HG03558 (cell line): Measurements from ENCODE around the gene CCN6.
A peak's percentile ranks its signal among the peaks of the same experiment; 100 is the strongest.
"Not testable (repeated sequence)": the region's sequence is repeated elsewhere in the genome, so short reads cannot be mapped to it uniquely, and the experiment has no call there.

Source experiments
- ATAC-seq: cut with Tn5 transposase; IDR thresholded peaks from one replicate; pipeline ENCODE4 v1.9.1; 2021; ENCODE audit warnings: moderate number of reproducible peaks; ENCODE audit not compliant: unreplicated experiment; ENCODE audit errors: extremely low read depth

Gene CCN6

GRCh38 chr6:112049026-112049799, 4.7 kb upstream of the CCN6 start:
- no peak for ATAC-seq

GRCh38 chr6:112049996-112050395, 3.9 kb upstream of the CCN6 start:
- ATAC-seq: no peak

GRCh38 chr6:112050429-112050828, 3.5 kb upstream of the CCN6 start:
- ATAC-seq: no peak

GRCh38 chr6:112051251-112051740, 2.6 kb upstream of the CCN6 start:
- ATAC-seq: not testable (repeated sequence)

GRCh38 chr6:112054555-112055190, 769 bp downstream of the CCN6 start:
- ATAC-seq: no peak

- no peak for ATAC-seq
These were observed 4.5 kb downstream of the CCN6 start for GRCh38 chr6:112058243-112059032.

GRCh38 chr6:112061605-112062004, 7.7 kb downstream of the CCN6 start:
- ATAC-seq: no peak

- no peak for ATAC-seq
These were observed 9.1 kb downstream of the CCN6 start for GRCh38 chr6:112062966-112063365.

GRCh38 chr6:112065426-112065986, 11.6 kb downstream of the CCN6 start:
- ATAC-seq: no peak

- ATAC-seq: no peak
These were observed 12.7 kb downstream of the CCN6 start for GRCh38 chr6:112066606-112067005.

- no peak for ATAC-seq
These were observed 27.7 kb downstream of the CCN6 start for GRCh38 chr6:112081569-112081968.

- ATAC-seq: no peak
These were observed 31.6 kb downstream of the CCN6 start for GRCh38 chr6:112085286-112086065.

- ATAC-seq: peak; percentile 4
These were observed 32.8 kb downstream of the CCN6 start for GRCh38 chr6:112086744-112087135.

GRCh38 chr6:112087136-112087911, 33.4 kb downstream of the CCN6 start, which contains the start of the genes FAM229B and TUBE1:
Gene FAM229B, plus strand, starts transcription at chr6:112087591. Its CDS starts 11,693 bp downstream, at chr6:112099284.
Gene TUBE1, minus strand, starts transcription at chr6:112087482. Its CDS starts 48 bp downstream, at chr6:112087434.
- peak; percentile 98 for ATAC-seq

- no peak for ATAC-seq
These were observed 34.0 kb downstream of the CCN6 start for GRCh38 chr6:112087916-112088315.

- no peak for ATAC-seq
These were observed 43.0 kb downstream of the CCN6 start for GRCh38 chr6:112096901-112097300.

GRCh38 chr6:112100561-112100960, 46.7 kb downstream of the CCN6 start:
- ATAC-seq: no peak

- not testable (repeated sequence) for ATAC-seq
These were observed 52.1 kb downstream of the CCN6 start for GRCh38 chr6:112106026-112106425.

- ATAC-seq: no peak
These were observed 52.7 kb downstream of the CCN6 start for GRCh38 chr6:112106562-112106961.
